Suprapubic skin (tissue), 4 donors: ENCODE results near the gene SLC51B. TPM values are rescaled to one million over a fixed set of nuclear protein-coding genes. Genes with fewer than 3 reads are reported as not detected.

Experiments used
- DNase-seq, 2 donors: peaks; one replicate each; pipeline ENCODE4 v3.0.0-alpha.2; 2019; ENCODE audit warnings: low spot score in 2 of 2
- H3K27ac ChIP-seq: fragments of 200-600 bp; sonication (generic); one replicate; pipeline ENCODE4 v1.5.1; 2019
- H3K27me3 ChIP-seq: fragments of 200-600 bp; sonication (generic); one replicate; pipeline ENCODE4 v1.5.1; 2019
- H3K36me3 ChIP-seq: fragments of 200-600 bp; sonication (generic); one replicate; pipeline ENCODE4 v1.5.1; 2019
- H3K4me1 ChIP-seq: fragments of 200-600 bp; sonication (generic); one replicate; pipeline ENCODE4 v1.5.1; 2019
- H3K4me3 ChIP-seq: fragments of 200-600 bp; sonication (generic); one replicate; pipeline ENCODE4 v1.5.1; 2019; ENCODE audit warnings: mild to moderate bottlenecking
- H3K9me3 ChIP-seq: fragments of 200-600 bp; sonication (generic); one replicate; pipeline ENCODE4 v1.5.1; 2019
- EP300 ChIP-seq: sonication (generic); formaldehyde crosslinking; IDR thresholded peaks from one replicate; pipeline ENCODE4 v1.6.1; 2017; ENCODE audit warnings: antibody characterized with exemption
- POLR2A ChIP-seq, 2 donors: fragments of 450-650 bp; IDR thresholded peaks; one replicate each; pipeline ENCODE4 v1.6.1; 2017; ENCODE audit warnings: antibody characterized with exemption in 2 of 2, mild to moderate bottlenecking in 2 of 2, moderate library complexity in 2 of 2
- POLR2AphosphoS5 ChIP-seq, 3 donors: sonication (generic); formaldehyde crosslinking; IDR thresholded peaks; one replicate each; pipeline ENCODE4 v1.6.1; 2017; ENCODE audit warnings: antibody characterized with exemption in 3 of 3
- WGBS: methylation state at CpG from one replicate; pipeline ENCODE4 v1.1.5; 2018; 5-methylcytosine and 5-hydroxymethylcytosine counted together
- total RNA-seq, 4 donors: library from RNA; depleted of rRNA; stranded (reverse); fragments of >200 nt; gene quantifications; one replicate each; pipeline ENCODE4 v1.1.0, GENCODE V29; 2016
- TF ChIP-seq, protein P1 (sequence below), 2 donors: fragments of 200-600 bp in 1 of 2; fragments of 450-650 bp in 1 of 2; sonication (generic) in 1 of 2; IDR thresholded peaks; one replicate each; pipeline ENCODE4 v1.5.1; 2016 to 2019; ENCODE audit warnings: antibody characterized with exemption in 2 of 2, mild to moderate bottlenecking in 1 of 2, moderate library complexity in 1 of 2

SLC51B gene
- under 1 TPM in 1 of 4 donors, not detected in 3; 0.60 TPM for total RNA-seq

DNA sequence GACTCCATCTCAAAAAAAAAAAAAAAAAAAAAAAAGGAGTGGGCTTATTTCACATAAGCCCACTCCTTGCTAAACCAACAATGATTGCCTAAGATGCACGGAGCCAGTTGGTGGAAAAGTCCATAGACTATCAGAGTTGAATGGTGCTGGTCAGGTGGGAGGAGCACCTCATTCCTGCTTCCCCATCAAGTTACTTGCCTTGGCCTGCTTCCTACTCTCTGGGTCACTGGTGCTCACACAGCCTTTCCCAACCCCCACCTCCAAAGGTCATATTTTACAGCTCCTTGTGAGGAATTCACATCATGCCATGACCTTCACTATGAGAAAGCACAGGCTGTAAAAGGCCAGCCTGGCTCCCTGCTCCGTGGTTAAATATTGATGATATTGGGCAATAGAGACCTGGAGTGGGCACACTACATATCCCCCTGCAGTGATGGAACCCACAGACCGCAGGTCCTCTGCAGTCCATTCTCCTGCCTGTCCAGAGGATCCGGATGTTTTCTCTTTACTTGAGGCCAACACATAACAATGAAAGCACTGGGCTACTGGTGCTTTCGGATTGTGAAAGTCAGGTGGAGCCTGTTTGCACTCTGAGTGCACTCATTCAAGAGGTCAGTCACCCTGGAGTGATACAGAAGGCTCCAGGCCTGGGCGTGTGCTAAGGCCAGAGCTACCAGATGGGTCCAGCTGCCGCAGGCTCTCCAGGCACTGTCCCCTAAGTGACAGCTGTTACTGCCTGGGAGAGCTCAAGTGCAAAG is at the start of gene SLC51B:
Gene SLC51B, plus strand, starts transcription at position 664 of the 758 bp plus-strand sequence. CDS start 4,618 bp downstream, outside the sequence.
- H3K27ac ChIP-seq: no peak within 1 kb of the TSS
- H3K36me3 ChIP-seq: no peaks in the 10 kb centered on the region
- 94% methylated on average over 7 of the region's 7 CpGs for WGBS
- no peak for DNase-seq
- no peaks in the 10 kb centered on the region for H3K27me3 ChIP-seq
- H3K4me3 ChIP-seq: no peak within 1 kb of the TSS
- TF ChIP-seq, protein P1, sequence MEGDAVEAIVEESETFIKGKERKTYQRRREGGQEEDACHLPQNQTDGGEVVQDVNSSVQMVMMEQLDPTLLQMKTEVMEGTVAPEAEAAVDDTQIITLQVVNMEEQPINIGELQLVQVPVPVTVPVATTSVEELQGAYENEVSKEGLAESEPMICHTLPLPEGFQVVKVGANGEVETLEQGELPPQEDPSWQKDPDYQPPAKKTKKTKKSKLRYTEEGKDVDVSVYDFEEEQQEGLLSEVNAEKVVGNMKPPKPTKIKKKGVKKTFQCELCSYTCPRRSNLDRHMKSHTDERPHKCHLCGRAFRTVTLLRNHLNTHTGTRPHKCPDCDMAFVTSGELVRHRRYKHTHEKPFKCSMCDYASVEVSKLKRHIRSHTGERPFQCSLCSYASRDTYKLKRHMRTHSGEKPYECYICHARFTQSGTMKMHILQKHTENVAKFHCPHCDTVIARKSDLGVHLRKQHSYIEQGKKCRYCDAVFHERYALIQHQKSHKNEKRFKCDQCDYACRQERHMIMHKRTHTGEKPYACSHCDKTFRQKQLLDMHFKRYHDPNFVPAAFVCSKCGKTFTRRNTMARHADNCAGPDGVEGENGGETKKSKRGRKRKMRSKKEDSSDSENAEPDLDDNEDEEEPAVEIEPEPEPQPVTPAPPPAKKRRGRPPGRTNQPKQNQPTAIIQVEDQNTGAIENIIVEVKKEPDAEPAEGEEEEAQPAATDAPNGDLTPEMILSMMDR (IDR thresholded peaks at IDR 0.05): no peak
- TF ChIP-seq POLR2AphosphoS5 (IDR thresholded peaks at IDR 0.05) (no peak), POLR2A (IDR thresholded peaks at IDR 0.05) (no peak), EP300 (no peak)
- peaks cover 8% of the 10 kb centered on the region for H3K4me1 ChIP-seq
- no peaks in the 10 kb centered on the region for H3K9me3 ChIP-seq

GRCh38 chr15:64997066-64997465 is 48.1 kb upstream of the SLC51B start:
- Histone ChIP-seq H3K4me3 (no peak overlapping the region), H3K36me3 (no peaks in the 10 kb centered on the region), H3K27me3 (no peaks in the 10 kb centered on the region), H3K4me1 (no peaks in the 10 kb centered on the region), H3K9me3 (no peaks in the 10 kb centered on the region), H3K27ac (no peak overlapping the region)
- WGBS: 80% methylated on average over 5 of the region's 5 CpGs
- no peak for TF ChIP-seq POLR2AphosphoS5 (IDR thresholded peaks at IDR 0.05)
- TF ChIP-seq EP300: no peak
- no peak for TF ChIP-seq POLR2A (IDR thresholded peaks at IDR 0.05)
- TF ChIP-seq, protein P1 (IDR thresholded peaks at IDR 0.05): no peak
- no peak for DNase-seq

GRCh38 chr15:64997745-64998375 is 47.3 kb upstream of the SLC51B start:
- no peak overlapping the region for H3K4me3 ChIP-seq
- 90% methylated on average over 4 of the region's 4 CpGs for whole genome bisulfite sequencing
- DNase-seq: no peak
- no peaks in the 10 kb centered on the region for H3K27me3 ChIP-seq
- H3K27ac ChIP-seq: no peak overlapping the region
- H3K4me1 ChIP-seq: no peaks in the 10 kb centered on the region
- peaks cover 7% of the 10 kb centered on the region for H3K36me3 ChIP-seq
- TF ChIP-seq POLR2A (IDR thresholded peaks at IDR 0.05) (no peak), POLR2AphosphoS5 (IDR thresholded peaks at IDR 0.05) (no peak), EP300 (no peak)
- TF ChIP-seq, protein P1 (IDR thresholded peaks at IDR 0.05): no peak
- H3K9me3 ChIP-seq: no peaks in the 10 kb centered on the region

DNA sequence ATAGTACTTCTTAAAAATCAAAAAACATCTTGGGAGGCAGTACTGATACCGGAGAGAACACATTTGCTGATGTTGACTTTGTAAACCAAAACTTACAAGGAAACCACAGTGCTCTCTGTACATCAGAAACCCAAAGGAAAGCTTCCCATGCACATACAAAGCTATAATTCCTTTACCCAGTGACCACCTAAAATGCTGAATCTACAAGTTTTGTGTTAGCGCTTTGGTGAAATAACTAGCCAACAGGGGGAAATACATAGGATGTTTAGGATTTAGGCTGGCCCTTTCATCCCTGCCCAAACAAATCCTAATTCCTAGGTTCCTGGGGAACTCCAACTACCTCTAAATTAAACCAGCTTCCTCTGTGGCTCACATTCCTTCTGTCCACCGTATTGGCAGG is 40.2 kb upstream of the SLC51B start:
- TF ChIP-seq, protein P1 (IDR thresholded peaks at IDR 0.05): no peak
- TF ChIP-seq POLR2AphosphoS5 (IDR thresholded peaks at IDR 0.05) (no peak), EP300 (no peak), POLR2A (IDR thresholded peaks at IDR 0.05) (no peak)
- H3K27me3 ChIP-seq: no peaks in the 10 kb centered on the region
- no peaks in the 10 kb centered on the region for H3K9me3 ChIP-seq
- DNase-seq: no peak
- no peak overlapping the region for H3K4me3 ChIP-seq
- WGBS: 78% methylated on average over 3 of the region's 3 CpGs
- peaks cover 22% of the 10 kb centered on the region for H3K36me3 ChIP-seq
- H3K4me1 ChIP-seq: no peaks in the 10 kb centered on the region
- H3K27ac ChIP-seq: no peak overlapping the region

- H3K27me3 ChIP-seq: no peaks in the 10 kb centered on the region
- DNase-seq: no peak
- H3K4me1 ChIP-seq: no peaks in the 10 kb centered on the region
- no peak for TF ChIP-seq EP300
- TF ChIP-seq POLR2AphosphoS5 (IDR thresholded peaks at IDR 0.05): no peak
- TF ChIP-seq POLR2A (IDR thresholded peaks at IDR 0.05): no peak
- TF ChIP-seq, protein P1 (IDR thresholded peaks at IDR 0.05): no peak
- no peak overlapping the region for H3K4me3 ChIP-seq
- peaks cover 25% of the 10 kb centered on the region for H3K36me3 ChIP-seq
- no peak overlapping the region for H3K27ac ChIP-seq
- H3K9me3 ChIP-seq: no peaks in the 10 kb centered on the region
- WGBS: 71% methylated on average over 3 of the region's 3 CpGs
These were observed 38.3 kb upstream of the SLC51B start for GRCh38 chr15:65006876-65007275.
